ENCODE data around the gene CNOT8.

DNA sequence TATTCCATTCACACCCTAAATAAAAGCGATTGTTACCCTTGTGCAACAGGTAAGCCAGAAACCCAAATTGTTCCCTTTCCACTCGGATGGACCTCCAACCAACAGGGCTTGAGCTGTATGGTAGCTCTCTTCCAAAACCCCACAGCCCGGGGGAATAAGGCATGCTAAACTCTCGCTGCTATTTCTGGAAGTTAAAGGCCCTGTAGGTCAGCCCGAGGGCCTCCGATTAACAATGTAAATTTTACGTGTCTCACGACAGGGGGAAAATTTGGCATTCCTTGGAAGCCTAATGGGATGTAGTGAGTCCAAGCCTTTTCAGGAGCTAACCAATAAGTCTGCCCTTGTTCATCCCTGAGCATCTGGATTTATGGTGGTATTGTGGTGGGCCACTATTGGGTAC is 26.0 kb downstream of the CNOT8 start:
- TF ChIP-seq POLR2A (IDR thresholded peaks at IDR 0.05) = no peak
- TF ChIP-seq, protein P1, sequence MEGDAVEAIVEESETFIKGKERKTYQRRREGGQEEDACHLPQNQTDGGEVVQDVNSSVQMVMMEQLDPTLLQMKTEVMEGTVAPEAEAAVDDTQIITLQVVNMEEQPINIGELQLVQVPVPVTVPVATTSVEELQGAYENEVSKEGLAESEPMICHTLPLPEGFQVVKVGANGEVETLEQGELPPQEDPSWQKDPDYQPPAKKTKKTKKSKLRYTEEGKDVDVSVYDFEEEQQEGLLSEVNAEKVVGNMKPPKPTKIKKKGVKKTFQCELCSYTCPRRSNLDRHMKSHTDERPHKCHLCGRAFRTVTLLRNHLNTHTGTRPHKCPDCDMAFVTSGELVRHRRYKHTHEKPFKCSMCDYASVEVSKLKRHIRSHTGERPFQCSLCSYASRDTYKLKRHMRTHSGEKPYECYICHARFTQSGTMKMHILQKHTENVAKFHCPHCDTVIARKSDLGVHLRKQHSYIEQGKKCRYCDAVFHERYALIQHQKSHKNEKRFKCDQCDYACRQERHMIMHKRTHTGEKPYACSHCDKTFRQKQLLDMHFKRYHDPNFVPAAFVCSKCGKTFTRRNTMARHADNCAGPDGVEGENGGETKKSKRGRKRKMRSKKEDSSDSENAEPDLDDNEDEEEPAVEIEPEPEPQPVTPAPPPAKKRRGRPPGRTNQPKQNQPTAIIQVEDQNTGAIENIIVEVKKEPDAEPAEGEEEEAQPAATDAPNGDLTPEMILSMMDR (IDR thresholded peaks at IDR 0.05) = no peak
